GM12878 (cell line): ENCODE data around the gene COMMD10. TPM values are rescaled to one million over a fixed set of nuclear protein-coding genes. Genes with fewer than 3 reads are reported as not detected.

Source experiments
- ATAC-seq: fragments of 200-7000 bp; cut with Tn5 transposase; 3 replicates; pipeline ENCODE4 v1.9.1; 2020; ENCODE audit warnings: mild to moderate bottlenecking, moderate library complexity
- BruUV-seq: library from RNA; stranded (reverse); fragments of 400-500 nt; replicated peaks from 2 replicates; lab custom pipeline; 2021; lab: Mats Ljungman, UMichigan
- CTCF ChIA-PET: fragments of 300-600 bp; sonication (Branson Sonifier 250); formaldehyde crosslinking; extraction: SDS; loops from one replicate; lab custom pipeline; 2021; ENCODE audit warnings: inconsistent platforms; lab: Yijun Ruan, JAX
- POLR2A ChIA-PET: fragments of 350-600 bp; formaldehyde crosslinking; extraction: SDS; loops from one replicate; lab custom pipeline; 2021; ENCODE audit warnings: inconsistent platforms; lab: Charles Lee
- RAD21 ChIA-PET: fragments of 300-600 bp; sonication (Branson Sonifier 250); formaldehyde crosslinking; loops from one replicate; lab custom pipeline; 2023; ENCODE audit warnings: antibody characterized with exemption; ENCODE audit not compliant: unreplicated experiment; lab: Charles Lee
- SMC1A ChIA-PET: fragments of 300-600 bp; sonication (Branson Sonifier 250); formaldehyde crosslinking; loops from one replicate; lab custom pipeline; 2023; ENCODE audit not compliant: unreplicated experiment, uncharacterized antibody; lab: Charles Lee
- DNase-seq: peaks from one replicate; pipeline ENCODE4 v3.0.0-alpha.2; 2011; ENCODE audit warnings: low read depth, low spot score
- FAIRE-seq: peaks from 3 replicates; lab custom pipeline; 2011; peaks lifted over from hg19 to GRCh38; lab: Jason Lieb, UNC
- H2AFZ ChIP-seq: 2 replicates; pipeline ENCODE4 v1.6.0; 2011; ENCODE audit warnings: low read depth, low read length, control low read depth; ENCODE audit not compliant: control insufficient read depth
- H3K27ac ChIP-seq: 2 replicates; pipeline ENCODE4 v1.5.1; 2011; ENCODE audit warnings: control low read depth; ENCODE audit not compliant: control insufficient read depth, insufficient read depth
- H3K27me3 ChIP-seq, 2 experiments: replicated peaks in 1 of 2; 2 replicates each; pipeline versions ENCODE4 v1.6.0 to v1.6.1; 2011; ENCODE audit warnings: low read length in 1 of 2; ENCODE audit not compliant: control insufficient read depth in 2 of 2, insufficient read depth in 2 of 2
- H3K36me3 ChIP-seq, 2 experiments: 2 replicates each; pipeline ENCODE4 v1.5.1; 2011; ENCODE audit warnings: low read length in 1 of 2; ENCODE audit not compliant: control insufficient read depth in 2 of 2, insufficient read depth in 2 of 2
- H3K4me1 ChIP-seq: 2 replicates; pipeline ENCODE4 v1.6.1; 2011; ENCODE audit warnings: mild to moderate bottlenecking, low read length, moderate library complexity, mixed read lengths; ENCODE audit not compliant: control insufficient read depth, insufficient read depth
- H3K4me2 ChIP-seq: 2 replicates; pipeline ENCODE4 v1.6.0; 2011; ENCODE audit warnings: control low read depth; ENCODE audit not compliant: control insufficient read depth, insufficient read depth
- H3K4me3 ChIP-seq: fragments of 200-600 bp; sonication (generic); 2 replicates; pipeline ENCODE4 v1.5.1; 2016
- H3K79me2 ChIP-seq: 2 replicates; pipeline ENCODE4 v1.6.0; 2011; ENCODE audit warnings: low read length; ENCODE audit not compliant: control insufficient read depth, insufficient read depth
- H3K9ac ChIP-seq: 2 replicates; pipeline ENCODE4 v1.8.0; 2011; ENCODE audit warnings: low read length, control low read depth, mixed read lengths; ENCODE audit not compliant: control insufficient read depth, insufficient read depth
- H3K9me3 ChIP-seq: replicated peaks from 3 replicates; pipeline ENCODE4 v1.5.1; 2011; ENCODE audit warnings: mild to moderate bottlenecking, low read length; ENCODE audit not compliant: control insufficient read depth, insufficient read depth
- H4K20me1 ChIP-seq: 2 replicates; pipeline ENCODE4 v1.6.0; 2011; ENCODE audit not compliant: control insufficient read depth, insufficient read depth
- EGR1 ChIP-seq, 2 experiments: IDR thresholded peaks; 1 replicate in 1 of 2; 2 replicates in 1 of 2; pipeline ENCODE4 v1.6.1; 2011 to 2012; ENCODE audit warnings: low read depth in 2 of 2, low read length in 2 of 2, borderline replicate concordance in 1 of 2, mild to moderate bottlenecking in 1 of 2, moderate library complexity in 1 of 2
- JUND ChIP-seq: IDR thresholded peaks from 2 replicates; pipeline ENCODE4 v1.6.1; 2012; ENCODE audit warnings: low read depth, mild to moderate bottlenecking, low read length, improper control_type of control experiment, moderate library complexity
- MAX ChIP-seq: IDR thresholded peaks from 2 replicates; pipeline ENCODE4 v1.6.1; 2012; ENCODE audit warnings: low read depth, low read length, improper control_type of control experiment
- NFIC ChIP-seq: IDR thresholded peaks from 2 replicates; pipeline ENCODE4 v1.6.1; 2012; ENCODE audit warnings: low read depth, mild to moderate bottlenecking, inconsistent platforms, low read length, moderate library complexity
- NR2C2 ChIP-seq: IDR thresholded peaks from 2 replicates; pipeline ENCODE4 v1.6.1; 2011; ENCODE audit warnings: borderline replicate concordance, low read depth; ENCODE audit not compliant: control insufficient read depth, insufficient read length
- RAD51 ChIP-seq: fragments of 450-650 bp; IDR thresholded peaks from 2 replicates; pipeline ENCODE4 v1.6.1; 2016; ENCODE audit warnings: moderate library complexity, mild to moderate bottlenecking, inconsistent platforms
- WRNIP1 ChIP-seq: IDR thresholded peaks from 2 replicates; pipeline ENCODE4 v1.6.1; 2011; ENCODE audit warnings: low read depth, low read length, improper control_type of control experiment, borderline replicate concordance
- ZNF24 ChIP-seq: fragments of 450-650 bp; IDR thresholded peaks from 2 replicates; pipeline ENCODE4 v1.6.1; 2017; ENCODE audit warnings: antibody characterized with exemption, mild to moderate bottlenecking
- WGBS: methylation state at CpG from one replicate; pipeline ENCODE4 v1.1.6; 2016; ENCODE audit warnings: low lambda C conversion rate; ENCODE audit not compliant: insufficient replicate concordance, insufficient coverage; ENCODE audit errors: missing lambda C conversion rate; 5-methylcytosine and 5-hydroxymethylcytosine counted together
- in situ Hi-C: fragments of 300-500 bp; cut with MboI; formaldehyde crosslinking; loops from 9 replicates; pipeline ENCODE4 v1.14.3; 2018; ENCODE audit warnings: mixed read lengths
- intact Hi-C: fragments of 100-400 bp; cut with micrococcal nuclease; formaldehyde crosslinking; loops from one replicate; pipeline ENCODE4 v1.14.2; 2022; ENCODE audit not compliant: unreplicated experiment
- polyA plus RNA-seq, 11 experiments: library from polyadenylated mRNA; depleted of rRNA in 4 of 11; unstranded in 6 of 11; stranded (reverse) in 5 of 11; fragments of >200 nt; fragmentation: Nextera tagmentation in 4 of 11; fragmentation: Illumina TruSeq in 1 of 11; extraction: Ambion mirVana in 4 of 11; extraction: Trizol in 1 of 11; gene quantifications; 1 replicate in 1 of 11; 2 replicates in 10 of 11; pipeline versions ENCODE4 v1.2.1 to v1.2.3, GENCODE V29; 2011 to 2016; ENCODE audit warnings: inconsistent platforms in 2 of 11, missing spikeins in 2 of 11, low read depth in 1 of 11
- total RNA-seq, 4 experiments: library from RNA; depleted of rRNA in 3 of 4; stranded (reverse); fragments of >200 nt in 3 of 4; fragmentation: Illumina TruSeq in 1 of 4; extraction: Trizol in 1 of 4; gene quantifications; 2 replicates each; pipeline versions ENCODE4 v1.2.1 to v1.2.3, GENCODE V29; 2013 to 2021
- TF ChIP-seq, protein P1 (sequence below): IDR thresholded peaks from 2 replicates; pipeline ENCODE4 v1.6.1; 2011; ENCODE audit warnings: borderline replicate concordance, low read depth, mild to moderate bottlenecking, moderate library complexity, low read length; ENCODE audit not compliant: insufficient read depth, poor library complexity, severe bottlenecking
- TF ChIP-seq, protein P2 (sequence below): fragments of 450-650 bp; IDR thresholded peaks from 2 replicates; pipeline ENCODE4 v1.6.1; 2016; ENCODE audit warnings: mild to moderate bottlenecking

The COMMD10 gene
- total and polyA plus RNA-seq, 10 of the 15 experiments (the other 5 are each of a cell fraction or from before 2014, with no cell fraction given): 19.6 to 98.7 (median 28.0) TPM

DNA sequence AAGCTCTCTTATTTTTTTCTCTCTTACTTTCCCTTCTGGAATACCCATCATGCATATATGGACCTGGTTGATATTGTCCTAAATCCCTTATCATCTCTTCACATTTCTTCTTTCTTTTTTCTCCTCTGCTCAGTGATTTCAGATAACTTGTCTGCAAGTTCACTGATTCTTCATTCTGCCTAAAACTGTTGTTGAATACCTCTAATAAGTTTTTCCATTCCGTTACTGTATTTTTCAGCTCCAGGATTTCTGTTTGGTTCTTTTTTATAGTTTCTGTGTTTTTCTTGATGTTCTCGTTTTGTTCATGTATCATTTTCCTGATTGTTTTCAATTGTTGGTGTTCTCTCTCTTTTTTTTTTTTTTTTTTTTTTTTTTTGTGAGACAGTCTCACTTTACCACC, 203.7 kb downstream of the COMMD10 start:
- POLR2A ChIA-PET: interaction anchor here (0.7 kb wide), 1 partner anchor 111 kb away, joined by 4 read pairs; no protein-coding TSS in a partner anchor
- SMC1A ChIA-PET: interaction anchor here (0.7 to 1.4 kb wide), 2 partner anchors 10 to 64 kb away, joined by 3 read pairs; no protein-coding TSS in a partner anchor
- H4K20me1 ChIP-seq: no peaks in the 10 kb centered on the region
- in situ Hi-C loops: no loop called here
- CTCF ChIA-PET: interaction anchor here (0.7 to 0.8 kb wide), 3 partner anchors 77 to 471 kb away, joined by 3 to 4 read pairs (median 3); no protein-coding TSS in a partner anchor
- FAIRE-seq (no peak), DNase-seq (no peak), ATAC-seq (no peak)
- no peaks in the 10 kb centered on the region for H3K79me2 ChIP-seq
- WGBS: 87% methylated on average over 2 of the region's 2 CpGs
- no peaks in the 10 kb centered on the region for H3K27me3 ChIP-seq
- no peak overlapping the region for H2AFZ ChIP-seq
- no peak overlapping the region for H3K27ac ChIP-seq
- no peak overlapping the region for H3K4me3 ChIP-seq
- no peaks in the 10 kb centered on the region for H3K4me1 ChIP-seq
- H3K36me3 ChIP-seq: no peaks in the 10 kb centered on the region
- no peak overlapping the region for H3K9ac ChIP-seq
- H3K4me2 ChIP-seq: no peak overlapping the region
- TF ChIP-seq, protein P1, sequence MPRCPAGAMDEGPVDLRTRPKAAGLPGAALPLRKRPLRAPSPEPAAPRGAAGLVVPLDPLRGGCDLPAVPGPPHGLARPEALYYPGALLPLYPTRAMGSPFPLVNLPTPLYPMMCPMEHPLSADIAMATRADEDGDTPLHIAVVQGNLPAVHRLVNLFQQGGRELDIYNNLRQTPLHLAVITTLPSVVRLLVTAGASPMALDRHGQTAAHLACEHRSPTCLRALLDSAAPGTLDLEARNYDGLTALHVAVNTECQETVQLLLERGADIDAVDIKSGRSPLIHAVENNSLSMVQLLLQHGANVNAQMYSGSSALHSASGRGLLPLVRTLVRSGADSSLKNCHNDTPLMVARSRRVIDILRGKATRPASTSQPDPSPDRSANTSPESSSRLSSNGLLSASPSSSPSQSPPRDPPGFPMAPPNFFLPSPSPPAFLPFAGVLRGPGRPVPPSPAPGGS: no peak
- TF ChIP-seq EGR1 (IDR thresholded peaks at IDR 0.05; ENCODE audit: borderline replicate concordance in 1 of 2, low read depth in 2 of 2, low read length in 2 of 2) (no peak), WRNIP1 (no peak), RAD51 (no peak), MAX (no peak), NR2C2 (no peak), ZNF24 (no peak), JUND (no peak), NFIC (no peak)
- TF ChIP-seq, protein P2, sequence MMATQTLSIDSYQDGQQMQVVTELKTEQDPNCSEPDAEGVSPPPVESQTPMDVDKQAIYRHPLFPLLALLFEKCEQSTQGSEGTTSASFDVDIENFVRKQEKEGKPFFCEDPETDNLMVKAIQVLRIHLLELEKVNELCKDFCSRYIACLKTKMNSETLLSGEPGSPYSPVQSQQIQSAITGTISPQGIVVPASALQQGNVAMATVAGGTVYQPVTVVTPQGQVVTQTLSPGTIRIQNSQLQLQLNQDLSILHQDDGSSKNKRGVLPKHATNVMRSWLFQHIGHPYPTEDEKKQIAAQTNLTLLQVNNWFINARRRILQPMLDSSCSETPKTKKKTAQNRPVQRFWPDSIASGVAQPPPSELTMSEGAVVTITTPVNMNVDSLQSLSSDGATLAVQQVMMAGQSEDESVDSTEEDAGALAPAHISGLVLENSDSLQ: no peak
- intact Hi-C loops: no loop called here
- peaks cover 2% of the 10 kb centered on the region; the same call in 2 of the 3 replicates for H3K9me3 ChIP-seq
- RAD21 ChIA-PET: no interaction called here
- no TSS peak for BruUV-seq
